Activated CD8-positive, alpha-beta memory T cell treated with anti-CD3 and anti-CD28 coated beads, Interleukin-2, amount 50 U/mL, for 4 hours (primary cell): Measurements from ENCODE around the gene FNBP1.
"Not testable (repeated sequence)": the region's sequence is repeated elsewhere in the genome, so short reads cannot be mapped to it uniquely, and the experiment has no call there.

Experiments used
- DNase-seq: peaks from one replicate; pipeline ENCODE4 v3.0.0-alpha.2; 2020

The FNBP1 gene

GRCh38 chr9:129989740-129990139 is 53.2 kb downstream of the FNBP1 start:
- no peak for DNase-seq

- DNase-seq, result no peak
These were observed 53.7 kb downstream of the FNBP1 start for GRCh38 chr9:129989362-129989708.

DNA sequence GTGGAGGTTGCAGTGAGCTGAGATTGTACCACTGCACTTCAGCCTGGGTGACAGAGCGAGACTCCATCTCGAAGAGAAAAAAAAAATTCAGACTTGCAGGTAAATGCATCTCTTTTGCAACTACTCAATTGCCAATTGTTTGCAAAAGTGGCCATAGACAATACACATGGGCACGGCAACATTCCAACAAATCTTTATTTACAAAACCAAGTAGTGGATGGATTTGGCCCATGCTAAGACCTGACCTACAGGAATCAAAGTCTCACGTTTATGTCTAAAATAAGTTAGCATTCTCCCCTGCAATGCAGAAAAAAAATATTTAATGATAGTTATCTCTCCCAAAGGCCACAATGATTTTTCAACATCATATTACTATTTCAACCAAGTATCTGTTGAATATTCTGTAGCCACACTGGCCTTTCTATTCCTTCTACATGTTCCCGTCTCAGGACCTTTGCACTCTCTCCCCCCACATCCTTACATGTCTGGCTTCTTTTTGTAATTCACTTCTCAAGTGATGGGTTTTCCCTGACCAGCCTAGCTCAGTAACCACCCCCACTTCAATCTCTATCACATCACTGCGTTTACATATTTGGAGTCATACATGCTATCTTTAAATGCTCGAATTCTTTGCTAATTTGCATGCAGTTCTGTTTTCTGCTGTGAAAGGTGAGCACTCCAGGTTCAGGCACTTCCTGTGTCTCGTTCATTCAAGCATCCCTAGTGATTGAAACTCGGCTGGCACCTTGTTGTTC is 54.2 kb downstream of the FNBP1 start:
- no peak for DNase-seq

DNA sequence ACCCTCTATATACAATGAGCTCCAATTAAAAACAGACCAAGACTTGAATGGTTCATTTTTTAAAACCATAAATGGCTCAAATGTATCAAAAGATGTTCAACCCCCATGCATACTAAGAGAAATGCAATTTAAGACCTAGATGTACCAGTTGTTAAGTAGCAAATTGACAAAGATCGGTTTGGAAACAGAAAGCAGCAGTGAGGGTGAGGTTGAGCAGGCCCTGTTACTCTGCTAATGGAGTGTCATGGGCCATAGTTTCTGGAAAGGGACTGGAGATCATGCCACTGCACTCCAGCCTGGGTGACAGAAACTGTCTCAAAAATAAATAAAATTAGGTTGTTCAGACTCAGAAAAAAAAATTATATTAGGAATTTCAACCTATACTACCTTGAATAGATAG is 55.0 kb downstream of the FNBP1 start:
- no peak for DNase-seq

- no peak for DNase-seq
These were observed 55.9 kb downstream of the FNBP1 start for GRCh38 chr9:129987047-129987446.

DNA sequence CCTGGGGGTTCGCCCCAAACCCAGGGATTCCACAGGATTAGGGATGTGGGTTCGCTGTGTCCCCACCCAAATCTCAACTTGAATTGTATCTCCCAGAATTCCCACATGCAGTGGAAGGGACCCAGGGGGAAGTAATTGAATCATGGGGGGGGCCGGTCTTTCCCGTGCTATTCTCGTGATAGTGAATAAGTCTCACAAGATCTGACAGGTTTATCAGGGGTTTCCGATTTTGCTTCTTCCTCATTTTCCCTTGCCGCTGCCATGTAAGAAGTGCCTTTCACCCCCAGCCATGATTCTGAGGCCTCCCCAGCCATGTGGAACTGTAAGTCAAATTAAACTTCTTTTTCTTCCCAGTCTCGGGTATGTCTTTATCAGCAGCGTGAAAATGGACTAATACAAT is 58.4 kb downstream of the FNBP1 start:
- not testable (repeated sequence) for DNase-seq

- no peak for DNase-seq
These were observed 59.1 kb downstream of the FNBP1 start for GRCh38 chr9:129983891-129984290.

DNA sequence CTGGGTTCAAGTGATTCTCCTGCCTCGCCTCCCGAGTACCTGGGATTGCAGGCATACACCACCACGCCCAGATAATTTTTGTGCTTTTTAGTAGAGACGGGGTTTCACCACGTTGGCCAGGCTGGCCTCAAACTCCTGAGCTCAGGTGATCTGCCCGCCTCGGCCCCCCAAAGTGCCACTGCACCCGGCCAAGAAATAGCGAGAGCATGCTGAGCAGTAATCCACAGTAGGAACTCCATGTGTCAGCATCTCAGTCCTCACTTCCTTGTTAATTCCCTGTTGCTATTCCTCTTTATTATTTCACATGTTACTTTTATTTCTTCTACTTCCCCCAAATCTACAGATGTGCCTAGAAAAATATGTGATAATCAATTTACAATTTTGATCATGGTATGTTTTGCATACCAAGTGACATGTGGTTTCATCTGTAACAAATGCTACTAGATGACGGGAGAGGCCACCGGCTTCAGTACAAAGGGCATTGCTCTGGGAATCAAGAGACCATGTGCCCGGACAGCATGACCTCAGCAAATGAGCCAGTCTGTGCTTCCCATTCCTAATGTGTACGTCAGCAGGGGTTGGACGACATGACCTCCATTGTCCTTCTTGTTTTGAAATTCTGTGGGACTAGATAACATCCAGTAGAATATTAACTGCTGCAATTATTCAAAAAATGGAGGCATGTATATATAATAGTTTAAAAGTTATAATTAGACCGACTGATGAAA is 61.6 kb downstream of the FNBP1 start:
- no peak for DNase-seq

DNA sequence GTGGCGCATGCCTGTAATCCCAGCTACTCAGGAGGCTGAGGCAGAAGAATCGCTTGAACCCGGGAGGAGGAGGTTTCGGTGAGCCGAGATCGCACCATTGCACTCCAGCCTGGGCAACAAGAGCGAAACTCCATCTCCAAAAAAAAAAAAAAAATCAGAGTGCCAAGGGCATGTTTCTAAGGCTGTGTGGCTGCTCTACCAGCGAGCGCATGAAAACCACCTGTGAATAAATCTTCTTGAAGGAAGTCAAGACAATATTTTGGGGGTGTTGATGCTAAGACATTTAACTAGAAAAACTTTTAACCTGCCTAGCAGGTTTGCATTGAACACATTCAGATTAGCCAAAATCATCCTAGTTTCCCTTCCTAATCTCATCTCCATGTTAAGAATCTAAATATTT is 62.8 kb downstream of the FNBP1 start:
- DNase-seq, result not testable (repeated sequence)

- DNase-seq, result no peak
These were observed 63.8 kb downstream of the FNBP1 start for GRCh38 chr9:129979071-129979745.

DNA sequence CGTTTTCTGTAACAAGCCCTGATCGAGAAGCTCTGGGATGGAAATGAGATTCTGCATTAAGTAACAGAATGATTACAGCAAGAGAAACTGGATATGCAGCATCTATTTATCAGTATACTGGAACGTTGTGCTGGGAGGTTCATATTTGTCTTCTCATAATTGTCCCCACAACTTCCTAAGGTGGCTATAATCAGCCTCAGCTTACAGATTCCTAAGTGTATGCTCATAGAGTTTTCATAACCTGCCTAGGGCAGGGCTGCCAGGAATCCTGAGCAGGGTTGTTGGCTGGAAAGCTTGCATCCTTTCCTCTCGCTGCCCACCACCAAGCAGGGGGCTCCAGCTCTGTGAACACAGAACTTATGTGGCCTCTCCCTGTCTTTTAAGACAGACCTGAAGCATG is 70.2 kb downstream of the FNBP1 start:
- DNase-seq, result no peak

DNA sequence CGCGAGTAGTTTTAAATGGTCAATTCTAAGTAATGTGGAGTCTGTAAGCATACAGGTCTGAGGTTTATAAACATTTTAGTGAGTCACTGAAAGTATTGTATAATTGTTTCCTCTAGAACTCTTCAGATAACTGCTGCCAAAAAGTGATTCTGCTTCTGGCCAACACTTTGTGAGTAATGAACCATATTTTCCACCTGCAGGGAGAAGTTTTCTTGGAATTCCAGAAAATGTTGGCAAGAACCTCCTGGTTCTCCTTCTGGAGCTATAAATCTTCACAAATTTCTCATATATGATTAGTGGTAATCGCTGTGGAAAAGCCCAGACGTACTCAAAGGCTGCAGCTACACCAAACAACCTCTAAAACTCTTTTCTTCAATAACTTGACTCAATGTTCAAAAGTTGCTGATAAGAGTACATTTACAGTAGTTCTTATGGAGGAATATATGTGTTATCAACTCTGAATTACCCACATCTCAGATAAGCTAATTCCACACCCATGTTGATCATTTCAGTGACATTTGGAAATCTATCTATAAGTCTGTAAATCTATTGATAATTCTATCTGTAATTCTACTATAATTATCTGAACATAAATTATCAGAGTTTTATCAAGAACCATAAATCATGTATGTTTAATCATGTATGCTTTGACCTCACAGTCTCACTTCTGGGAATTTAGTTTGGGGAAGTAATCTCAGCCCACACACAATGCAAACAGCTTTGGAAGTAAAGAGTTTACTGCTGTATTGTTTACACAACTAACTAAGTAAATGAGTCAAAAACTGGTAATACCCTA is 74.1 kb downstream of the FNBP1 start:
- DNase-seq, result no peak

GRCh38 chr9:129964901-129965734 is 77.9 kb downstream of the FNBP1 start:
- DNase-seq, result no peak

DNA sequence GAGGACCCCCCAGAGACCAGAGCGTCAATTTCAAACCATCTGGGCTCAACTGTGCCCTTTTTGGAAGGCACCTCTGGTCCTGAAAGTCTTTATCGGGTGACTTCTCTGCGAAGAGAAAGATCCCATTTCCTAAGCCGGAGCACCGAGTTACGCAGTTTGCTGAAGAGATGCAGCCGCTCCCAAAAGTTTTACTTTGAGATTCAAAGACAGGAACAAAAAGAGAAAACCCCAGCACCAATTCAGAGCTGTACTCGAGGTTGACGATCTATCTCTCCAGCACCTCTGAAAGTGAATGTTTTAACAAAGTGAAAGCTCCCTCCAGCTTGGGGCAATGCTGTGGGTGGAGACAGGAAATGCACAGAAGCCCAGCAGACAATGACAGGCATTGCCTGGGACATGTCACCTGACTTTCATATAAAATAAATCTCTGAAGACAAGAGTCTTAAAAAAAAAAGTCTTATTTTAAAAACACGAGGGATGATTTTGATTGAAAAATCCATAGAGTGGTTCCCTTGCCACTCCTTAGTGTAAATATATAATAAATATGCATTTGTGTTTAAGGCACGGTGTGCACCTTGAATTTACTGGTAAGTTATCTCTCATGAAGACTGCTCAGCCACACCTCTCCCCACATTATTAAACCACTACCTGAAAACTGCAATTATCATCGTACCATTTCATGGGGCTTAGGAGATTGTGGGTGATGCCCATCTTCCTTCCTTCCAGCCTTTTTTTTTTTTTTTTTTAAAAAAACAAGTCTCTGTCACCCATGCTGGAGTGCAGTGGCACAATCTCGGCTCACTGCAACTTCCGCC is 79.9 kb downstream of the FNBP1 start:
- peak; percentile 66 for DNase-seq

GRCh38 chr9:129962451-129962864 is 80.5 kb downstream of the FNBP1 start:
- DNase-seq, result no peak

GRCh38 chr9:129958796-129959195 is 84.2 kb downstream of the FNBP1 start:
- no peak for DNase-seq

GRCh38 chr9:129954868-129955550 is 88.0 kb downstream of the FNBP1 start:
- no peak for DNase-seq

DNA sequence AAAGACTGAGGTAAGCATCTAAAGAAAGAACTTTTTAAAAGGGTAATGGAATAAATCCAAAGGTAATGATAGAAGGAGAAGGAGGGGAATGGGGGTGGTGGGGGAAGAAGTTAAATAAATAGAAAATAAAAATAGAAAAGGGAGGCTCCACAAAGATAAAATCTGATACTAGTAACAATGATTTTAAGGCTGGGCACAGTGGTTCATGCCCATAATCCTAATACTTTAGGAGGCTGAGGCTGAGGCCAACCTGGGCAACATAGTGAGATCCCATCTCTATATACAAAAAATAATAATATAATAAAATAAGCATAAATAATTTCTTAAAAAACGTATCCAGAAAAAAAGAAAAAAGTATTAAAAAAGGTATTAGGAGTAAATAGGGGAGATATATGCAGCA is 89.3 kb downstream of the FNBP1 start:
- DNase-seq, result no peak

- no peak for DNase-seq
These were observed 90.7 kb downstream of the FNBP1 start for GRCh38 chr9:129952337-129952736.

- no peak for DNase-seq
These were observed 93.2 kb downstream of the FNBP1 start for GRCh38 chr9:129949821-129950220.

DNA sequence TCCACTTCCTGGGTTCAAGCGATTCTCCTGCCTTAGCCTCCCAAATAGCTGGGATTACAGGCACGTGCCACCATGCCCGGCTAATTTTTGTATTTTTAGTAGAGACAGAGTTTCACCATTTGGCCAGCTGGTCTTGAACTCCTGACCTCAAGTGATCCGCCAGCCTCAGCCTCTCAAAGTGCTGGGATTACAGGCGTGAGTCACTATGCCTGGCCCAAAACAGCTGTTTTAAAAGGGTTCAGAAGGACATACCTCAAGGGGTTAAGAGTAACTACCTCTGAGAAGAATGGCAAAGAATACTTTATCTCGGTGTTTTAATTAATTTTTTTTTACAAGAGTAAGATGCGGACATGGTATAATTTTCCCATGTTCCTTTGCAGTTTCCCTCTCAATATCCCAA is 94.4 kb downstream of the FNBP1 start:
- not testable (repeated sequence) for DNase-seq
